Lower lobe of right lung (tissue), 2 donors: Measurements from ENCODE around the gene ZNRF1. TPM values are rescaled to one million over a fixed set of nuclear protein-coding genes. Genes with fewer than 3 reads are reported as not detected.

ENCODE experiments used
- ATAC-seq, 2 donors: fragments of 200-7000 bp; cut with Tn5 transposase; one replicate each; pipeline ENCODE4 v1.9.1; 2020 to 2022; ENCODE audit warnings: mild to moderate bottlenecking in 2 of 2, moderate library complexity in 2 of 2
- DNase-seq: peaks from one replicate; pipeline ENCODE4 v3.0.0-alpha.2; 2020
- H3K27ac ChIP-seq: fragments of 200-600 bp; one replicate; pipeline ENCODE4 v1.8.0; 2022
- H3K27me3 ChIP-seq: fragments of 200-600 bp; one replicate; pipeline ENCODE4 v1.8.0; 2022; ENCODE audit warnings: low read depth
- H3K36me3 ChIP-seq: fragments of 200-600 bp; one replicate; pipeline ENCODE4 v1.8.0; 2022; ENCODE audit warnings: mild to moderate bottlenecking
- H3K4me1 ChIP-seq: fragments of 200-600 bp; one replicate; pipeline ENCODE4 v1.8.0; 2022
- H3K4me3 ChIP-seq: fragments of 200-600 bp; one replicate; pipeline ENCODE4 v1.8.0; 2022; ENCODE audit warnings: mild to moderate bottlenecking
- H3K9me3 ChIP-seq: fragments of 200-600 bp; one replicate; pipeline ENCODE4 v1.8.0; 2022
- intact Hi-C: fragments of 100-400 bp; cut with DNase I; formaldehyde crosslinking; loops from one replicate; pipeline ENCODE4 v1.11.0; 2022
- total RNA-seq: library from RNA; stranded (reverse); fragmentation: NEBNext Ultra II Directional; extraction: Animal tissue kit (Norgen Biotek cat#: 25700); gene quantifications from one replicate; pipeline ENCODE4 v1.2.1, GENCODE V29; 2021
- TF ChIP-seq, protein P1 (sequence below): fragments of 200-600 bp; IDR thresholded peaks from one replicate; pipeline ENCODE4 v1.8.0; 2022; ENCODE audit warnings: antibody characterized with exemption, mild to moderate bottlenecking
- donor health status: DM: no; HTN: yes; CAD: no; lungs with severe emphysema.

ZNRF1 gene
- total RNA-seq, 1 donor from 2014 or later: 23.5 TPM

DNA sequence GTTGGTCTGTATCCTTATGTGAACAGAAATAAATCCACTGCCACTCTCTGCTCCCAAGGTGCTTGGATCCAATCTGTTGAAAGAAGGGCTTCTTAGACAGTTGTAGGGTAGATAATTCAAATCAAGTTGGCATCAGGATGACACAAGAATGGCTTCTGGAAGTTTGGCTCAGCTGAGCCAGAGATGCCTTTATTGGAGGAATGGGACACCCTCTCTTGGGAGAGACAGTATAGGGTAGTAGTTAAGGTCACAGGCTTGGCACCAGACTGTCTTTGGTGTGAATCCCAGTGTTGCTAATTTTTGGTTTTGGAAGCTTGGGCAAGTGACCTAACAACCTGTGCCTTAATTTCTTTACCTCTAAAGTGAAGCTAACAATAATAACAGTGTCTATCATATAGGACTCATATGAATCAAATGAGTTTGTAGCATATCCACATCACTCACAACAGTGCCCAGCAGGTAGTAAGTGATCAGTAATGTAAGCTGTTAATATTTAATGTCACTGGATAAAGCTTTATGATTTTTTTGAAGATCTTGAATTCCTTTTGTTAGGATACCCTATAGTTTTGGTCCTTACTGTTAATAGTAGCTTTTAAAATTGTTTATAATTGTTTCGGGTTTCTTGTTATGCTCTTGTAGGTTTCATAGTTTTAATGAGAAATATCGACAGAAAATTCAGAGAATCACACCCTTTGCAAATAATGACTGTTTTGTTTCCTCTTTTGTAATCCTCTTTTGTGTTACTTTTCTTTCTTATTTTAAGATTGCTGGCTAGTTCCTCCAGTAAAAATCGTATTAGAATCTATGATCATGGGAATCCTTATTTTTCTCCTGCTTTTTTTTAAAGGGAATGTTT lies 19.1 kb downstream of the ZNRF1 start:
- Histone ChIP-seq H3K27me3 (no peaks in the 10 kb centered on the region), H3K27ac (no peak overlapping the region), H3K36me3 (no peaks in the 10 kb centered on the region), H3K4me3 (no peak overlapping the region), H3K9me3 (peaks cover 6% of the 10 kb centered on the region), H3K4me1 (peaks cover 36% of the 10 kb centered on the region)
- no peak for ATAC-seq
- intact Hi-C loops: no loop called here
- TF ChIP-seq, protein P1, sequence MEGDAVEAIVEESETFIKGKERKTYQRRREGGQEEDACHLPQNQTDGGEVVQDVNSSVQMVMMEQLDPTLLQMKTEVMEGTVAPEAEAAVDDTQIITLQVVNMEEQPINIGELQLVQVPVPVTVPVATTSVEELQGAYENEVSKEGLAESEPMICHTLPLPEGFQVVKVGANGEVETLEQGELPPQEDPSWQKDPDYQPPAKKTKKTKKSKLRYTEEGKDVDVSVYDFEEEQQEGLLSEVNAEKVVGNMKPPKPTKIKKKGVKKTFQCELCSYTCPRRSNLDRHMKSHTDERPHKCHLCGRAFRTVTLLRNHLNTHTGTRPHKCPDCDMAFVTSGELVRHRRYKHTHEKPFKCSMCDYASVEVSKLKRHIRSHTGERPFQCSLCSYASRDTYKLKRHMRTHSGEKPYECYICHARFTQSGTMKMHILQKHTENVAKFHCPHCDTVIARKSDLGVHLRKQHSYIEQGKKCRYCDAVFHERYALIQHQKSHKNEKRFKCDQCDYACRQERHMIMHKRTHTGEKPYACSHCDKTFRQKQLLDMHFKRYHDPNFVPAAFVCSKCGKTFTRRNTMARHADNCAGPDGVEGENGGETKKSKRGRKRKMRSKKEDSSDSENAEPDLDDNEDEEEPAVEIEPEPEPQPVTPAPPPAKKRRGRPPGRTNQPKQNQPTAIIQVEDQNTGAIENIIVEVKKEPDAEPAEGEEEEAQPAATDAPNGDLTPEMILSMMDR: no peak
- DNase-seq: no peak

DNA sequence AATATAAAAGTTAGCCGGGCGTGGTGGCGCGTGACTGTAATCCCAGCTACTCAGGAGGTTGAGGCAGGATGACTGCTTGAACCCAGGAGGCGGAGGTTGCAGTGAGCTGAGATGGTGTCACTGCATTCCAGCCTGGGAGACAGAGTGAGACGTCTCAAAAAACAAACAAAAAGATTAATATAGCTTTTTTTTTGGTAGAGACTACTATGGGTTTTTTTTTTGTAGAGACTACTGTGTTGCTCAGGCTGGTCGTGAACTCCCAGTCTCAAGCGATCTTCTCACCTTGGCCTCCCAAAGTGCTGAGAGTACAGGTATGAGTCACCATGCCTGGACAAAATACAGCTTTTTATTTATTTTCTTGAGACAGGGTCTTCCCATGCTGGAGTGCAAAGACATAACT lies 20.2 kb downstream of the ZNRF1 start:
- intact Hi-C loops: no loop called here
- H3K9me3 ChIP-seq: peaks cover 6% of the 10 kb centered on the region
- H3K36me3 ChIP-seq: no peaks in the 10 kb centered on the region
- H3K4me3 ChIP-seq: no peak overlapping the region
- DNase-seq (no peak), ATAC-seq (no peak)
- H3K4me1 ChIP-seq: peaks cover 25% of the 10 kb centered on the region
- H3K27me3 ChIP-seq: no peaks in the 10 kb centered on the region
- TF ChIP-seq, protein P1: no peak
- no peak overlapping the region for H3K27ac ChIP-seq

DNA sequence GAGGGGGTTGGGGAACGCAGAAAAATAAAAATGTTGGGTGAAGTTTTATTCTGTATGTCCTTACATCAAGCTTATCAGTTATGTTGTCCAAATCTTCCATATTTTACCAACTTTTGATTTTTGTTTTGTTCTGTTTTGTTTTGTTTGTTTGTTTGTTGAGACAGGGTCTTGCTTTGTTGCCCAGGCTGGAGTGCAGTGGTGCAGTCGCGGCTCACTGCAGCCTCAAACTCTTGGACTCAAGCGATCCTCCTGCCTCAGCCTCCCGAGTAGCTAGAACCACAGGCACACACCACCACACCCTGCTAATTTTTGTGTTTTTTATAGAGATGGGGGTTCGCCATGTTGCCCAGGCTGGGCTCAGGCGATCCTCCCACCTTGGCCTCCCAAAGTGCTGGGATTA lies 20.8 kb downstream of the ZNRF1 start:
- Histone ChIP-seq H3K36me3 (no peaks in the 10 kb centered on the region), H3K4me1 (peaks cover 25% of the 10 kb centered on the region), H3K4me3 (no peak overlapping the region), H3K27me3 (no peaks in the 10 kb centered on the region), H3K27ac (no peak overlapping the region), H3K9me3 (peaks cover 6% of the 10 kb centered on the region)
- intact Hi-C loops: no loop called here
- TF ChIP-seq, protein P1: no peak
- DNase-seq: no peak
- ATAC-seq: no peak

DNA sequence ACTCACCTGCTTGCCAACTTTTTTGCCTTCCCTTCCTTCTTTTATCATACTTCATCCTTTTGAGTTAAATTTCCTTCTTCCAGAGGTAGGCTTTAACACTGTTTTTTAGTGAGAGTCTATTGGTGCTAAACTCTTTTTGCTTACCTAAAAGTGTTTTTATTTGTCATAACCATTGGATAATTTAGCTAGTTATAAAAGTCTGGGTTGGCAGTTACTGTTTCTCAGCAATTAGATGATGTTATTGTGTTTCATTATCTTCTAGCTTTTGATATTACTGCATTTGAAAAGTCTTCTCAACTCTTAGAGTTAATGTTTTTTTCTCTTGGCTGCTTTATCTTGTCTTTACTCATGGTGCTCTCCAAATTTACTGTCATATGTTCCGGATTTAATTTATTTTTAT lies 22.6 kb downstream of the ZNRF1 start:
- H3K9me3 ChIP-seq: peaks cover 6% of the 10 kb centered on the region
- intact Hi-C loops: no loop called here
- H3K4me1 ChIP-seq: peaks cover 44% of the 10 kb centered on the region
- ATAC-seq (no peak), DNase-seq (no peak)
- TF ChIP-seq, protein P1: no peak
- no peak overlapping the region for H3K4me3 ChIP-seq
- no peaks in the 10 kb centered on the region for H3K27me3 ChIP-seq
- H3K36me3 ChIP-seq: no peaks in the 10 kb centered on the region
- H3K27ac ChIP-seq: no peak overlapping the region

DNA sequence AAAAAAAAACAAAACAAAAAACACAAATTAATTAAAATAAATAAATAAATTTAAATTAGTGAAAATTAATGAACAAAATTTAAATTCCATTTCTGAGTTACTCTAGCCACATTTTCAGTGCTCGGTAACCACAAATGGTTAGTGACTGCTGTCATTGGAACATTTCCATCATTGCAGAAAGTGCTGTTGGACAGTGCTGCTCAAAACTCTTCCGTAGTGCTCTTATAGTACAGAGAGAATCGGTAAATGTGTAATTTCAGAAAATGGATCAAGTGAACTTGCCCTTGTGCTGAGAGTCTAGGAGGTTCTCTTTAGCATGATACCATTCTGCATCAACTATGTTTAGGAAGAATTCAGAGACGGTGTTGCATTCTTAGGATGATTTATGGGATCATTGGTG lies 23.7 kb downstream of the ZNRF1 start:
- intact Hi-C loops: no loop called here
- Histone ChIP-seq H3K4me1 (peaks cover 42% of the 10 kb centered on the region), H3K36me3 (no peaks in the 10 kb centered on the region), H3K4me3 (no peak overlapping the region), H3K27ac (no peak overlapping the region), H3K27me3 (no peaks in the 10 kb centered on the region), H3K9me3 (peaks cover 6% of the 10 kb centered on the region)
- no peak for ATAC-seq
- TF ChIP-seq, protein P1: no peak
- no peak for DNase-seq
